Right hindlimb (tissue), 1 donor: ENCODE data around the gene ALDH3A1.

Source experiments
- DNase-seq: peaks from one replicate; pipeline ENCODE4 v3.0.0-alpha.2; 2018

The ALDH3A1 gene

DNA sequence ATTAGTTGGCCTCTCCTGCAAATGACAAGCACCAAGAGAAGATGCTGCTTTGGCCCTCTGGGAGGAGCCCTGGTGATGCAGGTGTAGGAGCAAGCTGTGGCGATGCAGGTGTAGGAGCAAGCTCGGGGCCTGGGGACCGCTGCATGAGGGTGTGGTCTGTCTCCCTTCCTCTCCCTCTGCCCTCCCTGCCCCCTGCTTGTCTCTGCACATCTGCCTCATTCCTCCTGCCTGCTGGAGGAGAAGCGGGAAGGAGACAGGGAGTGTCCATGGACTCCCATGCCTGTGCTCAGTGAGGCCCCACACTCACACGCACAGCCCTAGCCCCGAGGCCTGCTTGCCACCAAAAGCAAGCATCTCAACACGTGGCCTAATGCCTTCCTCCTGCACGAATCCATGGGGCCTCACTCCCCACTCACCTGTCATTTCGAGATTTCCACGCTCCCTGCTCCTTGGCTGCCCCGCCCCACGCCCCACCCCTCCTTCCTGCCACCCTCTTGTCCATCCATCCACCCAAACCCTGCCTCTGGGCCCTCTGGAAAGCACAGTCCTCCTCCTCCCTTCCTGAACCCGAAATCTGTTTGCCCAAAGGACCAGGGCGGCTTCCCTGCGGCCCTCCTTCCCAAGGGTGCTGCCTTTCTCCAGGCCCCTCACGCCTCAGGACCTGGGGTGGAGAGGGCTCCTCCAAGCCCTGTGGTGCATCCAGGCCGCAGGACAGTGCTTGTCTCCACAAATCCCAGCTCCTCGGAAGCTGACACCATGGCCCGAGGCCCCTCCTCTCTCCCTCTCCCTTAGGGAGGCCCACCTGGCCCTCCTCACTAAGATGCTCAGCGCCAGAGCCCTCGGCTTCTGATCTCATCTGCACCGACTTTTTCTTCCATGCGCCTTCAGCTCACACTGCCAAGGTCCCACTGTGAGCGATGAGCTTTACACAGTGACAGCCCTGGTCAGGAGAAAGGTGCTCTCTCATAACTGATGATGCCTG is 11.8 kb upstream of the ALDH3A1 start:
- DNase-seq: no peak

DNA sequence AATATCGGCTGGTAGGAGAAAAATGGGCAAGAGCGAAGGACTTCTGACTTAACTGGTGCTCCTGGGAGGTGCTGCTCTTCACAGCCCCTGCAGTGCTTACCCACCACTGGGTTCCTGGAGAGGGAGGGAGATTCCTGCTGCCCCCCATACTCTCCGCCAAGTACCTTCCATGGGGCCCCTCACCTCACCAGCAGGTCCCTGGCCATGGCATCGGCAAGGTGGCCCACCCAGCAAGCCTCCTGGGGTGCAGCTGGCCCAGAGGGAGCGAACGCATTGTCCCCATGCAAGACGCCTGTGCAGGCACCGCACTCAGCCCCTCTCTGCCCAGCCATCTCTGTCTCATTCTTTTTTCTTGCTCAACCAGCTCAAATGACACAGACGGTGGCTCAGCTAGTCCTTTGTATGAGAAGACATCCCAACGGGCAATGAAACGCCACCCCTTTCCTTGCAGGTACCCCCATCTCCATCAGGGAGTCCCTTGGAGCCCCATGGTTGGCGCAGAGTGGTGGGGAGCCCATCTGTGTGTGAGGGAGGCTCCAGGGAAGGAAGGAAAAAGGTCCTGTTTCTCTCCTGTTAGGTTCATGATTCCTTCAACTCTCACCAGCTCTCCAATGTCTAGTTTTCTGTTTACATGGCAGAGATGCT is 9.6 kb upstream of the ALDH3A1 start:
- no peak for DNase-seq

DNA sequence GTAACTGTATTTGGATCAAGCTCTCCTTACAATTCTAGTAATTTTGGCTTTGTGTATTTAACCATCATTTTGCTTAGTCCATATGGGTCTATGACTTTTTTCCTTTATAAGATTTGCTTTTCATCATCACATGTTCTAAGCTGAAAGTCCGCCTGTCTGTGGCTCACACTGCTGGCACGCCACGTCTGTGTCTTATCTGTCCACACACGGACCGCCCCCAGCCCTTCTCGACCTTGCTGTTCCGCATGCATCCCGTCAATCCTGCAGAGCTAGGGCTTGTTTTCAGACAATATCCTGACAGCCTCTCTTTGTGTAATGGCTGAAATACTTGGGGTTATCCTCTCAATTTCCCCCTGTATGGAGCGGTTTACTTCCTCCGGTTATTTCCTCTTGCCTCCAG is 8.4 kb upstream of the ALDH3A1 start:
- DNase-seq: no peak

DNA sequence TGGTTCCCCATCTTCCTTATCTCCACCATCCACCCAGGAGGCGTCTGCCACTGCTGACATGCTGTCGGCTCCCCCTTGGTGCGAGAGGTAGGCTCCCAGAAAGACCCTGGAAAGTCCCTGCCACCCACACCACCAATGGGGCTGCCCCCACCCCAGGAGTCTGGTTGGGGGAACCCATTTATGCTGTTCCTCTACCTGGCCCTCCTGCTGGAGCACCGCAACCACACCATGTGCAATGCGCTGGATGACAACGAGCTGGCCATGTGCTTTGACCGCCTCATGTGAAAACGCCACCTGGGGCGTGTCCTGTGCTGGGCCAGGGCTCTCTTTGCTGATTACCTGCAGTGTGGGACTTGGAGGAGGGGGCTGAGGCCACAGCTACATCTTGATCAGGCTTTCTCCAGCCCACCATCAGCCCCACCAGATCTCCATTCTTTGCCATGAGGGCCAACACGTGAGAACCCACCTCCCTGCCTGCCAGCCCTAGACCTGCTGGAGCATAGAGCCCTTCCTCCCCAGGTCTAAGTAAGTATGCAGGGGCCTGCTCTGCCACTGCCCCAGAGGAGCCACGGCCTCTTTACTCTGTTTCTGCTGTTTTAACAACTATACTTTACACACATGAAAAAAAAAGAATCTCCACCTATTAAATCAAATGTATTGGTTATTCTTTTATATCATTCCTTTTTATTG is 7.9 kb upstream of the ALDH3A1 start:
- DNase-seq: no peak

DNA sequence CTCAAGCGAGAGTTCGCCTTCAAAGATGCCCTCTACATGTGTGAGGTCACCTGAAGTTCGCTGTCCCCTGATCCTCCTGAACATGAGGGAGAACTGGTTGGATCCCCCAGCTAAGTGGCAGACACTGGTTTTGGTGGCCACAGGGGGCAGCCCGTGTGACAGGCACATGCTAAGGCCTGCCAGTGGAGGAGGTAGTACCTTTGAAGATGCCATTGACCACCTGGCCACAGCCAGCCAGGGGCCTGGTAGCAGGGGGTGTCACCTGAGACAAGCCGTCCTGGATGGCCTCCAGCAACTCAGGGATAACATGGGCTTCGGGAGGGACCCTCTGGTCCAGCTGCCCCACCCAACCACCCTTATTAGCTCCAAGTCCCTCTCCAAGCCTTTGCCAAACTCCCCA is 7.3 kb upstream of the ALDH3A1 start:
- no peak for DNase-seq

DNA sequence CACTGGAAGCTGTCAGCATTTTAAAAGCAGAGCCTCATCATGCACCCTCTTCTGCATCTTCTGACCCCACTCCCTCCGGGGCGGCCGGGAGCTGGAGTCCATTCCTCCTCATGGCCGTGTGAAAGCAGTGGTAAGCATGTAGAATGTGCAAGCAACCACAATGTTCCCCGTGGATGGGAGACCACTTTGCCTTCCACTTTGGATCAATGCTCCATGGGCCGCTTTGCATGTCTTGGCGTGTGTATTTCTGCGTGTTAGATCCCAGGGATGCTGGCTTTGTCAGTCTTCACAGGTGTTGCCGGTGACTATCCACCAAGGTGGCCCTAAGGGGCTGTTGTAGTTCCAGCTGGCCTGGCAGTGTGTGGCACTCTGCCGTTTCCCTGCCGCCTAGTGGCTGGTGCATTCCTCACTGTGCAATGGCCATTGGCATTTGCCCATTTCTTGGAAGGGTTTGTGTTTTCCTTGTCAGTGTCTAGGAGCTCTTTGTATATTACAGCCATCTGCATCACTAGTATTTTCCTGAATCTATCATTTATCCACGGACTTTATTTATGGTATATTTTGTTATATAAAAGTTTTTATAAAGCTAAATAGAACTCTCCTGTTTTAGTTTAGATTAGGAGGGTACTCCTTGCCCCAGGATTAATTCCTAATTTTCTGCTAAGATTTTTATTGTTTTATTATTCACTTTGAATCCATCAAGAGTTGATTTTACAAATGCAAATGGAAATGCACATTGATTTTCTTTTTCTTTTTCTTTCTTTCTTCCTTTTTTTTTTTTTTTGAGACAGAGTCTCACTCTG is 5.8 kb upstream of the ALDH3A1 start:
- no peak for DNase-seq

DNA sequence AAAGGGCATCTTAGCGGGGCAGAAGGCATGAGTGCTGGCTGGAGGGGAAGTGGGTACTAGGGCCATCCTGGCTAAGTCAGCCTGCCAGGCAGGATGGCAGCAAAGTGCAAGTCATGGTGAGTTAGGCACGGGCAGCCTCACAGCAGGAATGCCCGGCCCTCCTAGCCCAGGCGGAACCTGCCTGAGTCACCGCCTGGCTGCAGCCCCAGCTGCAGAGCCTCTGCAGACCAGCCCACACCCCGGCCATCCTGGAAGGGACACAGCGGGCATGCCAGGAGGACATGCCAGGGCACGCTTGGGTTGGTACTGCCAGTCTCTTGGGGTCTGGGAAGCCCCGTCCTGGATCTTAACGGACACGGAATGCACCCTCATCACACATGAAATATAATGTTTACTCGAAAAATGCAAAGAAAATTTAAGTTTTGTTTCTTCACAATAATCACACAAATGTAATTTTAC is 5.0 kb upstream of the ALDH3A1 start:
- peak; percentile 56 for DNase-seq

DNA sequence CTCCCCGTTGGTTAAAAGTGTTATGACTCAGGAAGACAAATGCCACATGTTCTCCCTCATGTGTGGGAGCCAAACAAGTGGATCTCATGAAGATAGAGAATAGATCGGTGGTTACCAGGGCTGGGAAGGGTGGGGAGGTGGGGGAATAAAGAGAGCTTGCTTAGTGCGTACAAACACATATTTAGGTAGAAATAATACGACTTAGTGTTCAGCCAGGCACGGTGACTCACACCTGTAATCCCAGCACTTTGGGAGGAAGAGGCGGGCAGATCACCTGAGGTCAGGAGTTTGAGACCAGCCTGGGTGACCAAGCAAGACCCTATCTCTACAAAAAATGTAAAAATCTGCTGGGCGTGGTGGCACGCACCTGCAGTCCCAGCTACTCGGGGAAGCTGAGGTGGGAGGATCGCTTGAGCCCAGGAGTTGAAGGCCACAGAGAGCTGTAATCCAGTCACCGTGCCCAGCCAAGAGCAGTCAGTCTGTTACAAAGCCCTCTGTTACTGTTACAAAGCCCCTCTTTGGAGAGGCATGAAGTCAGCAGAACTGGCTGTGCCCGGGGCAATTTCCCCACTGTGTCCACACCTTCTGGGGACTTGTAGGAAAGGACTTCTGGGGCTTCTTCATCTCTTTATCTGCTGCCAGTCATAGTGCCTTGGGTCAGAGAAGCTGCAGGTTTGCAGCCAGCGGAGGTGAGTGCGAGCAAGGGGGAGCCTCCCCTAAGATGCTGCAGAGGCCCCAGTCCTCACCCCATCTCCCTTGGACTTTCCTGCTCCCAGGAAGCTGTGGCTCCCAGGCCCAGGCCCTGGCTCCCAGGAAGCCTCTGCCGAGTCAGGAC is 4.3 kb upstream of the ALDH3A1 start:
- DNase-seq: no peak

DNA sequence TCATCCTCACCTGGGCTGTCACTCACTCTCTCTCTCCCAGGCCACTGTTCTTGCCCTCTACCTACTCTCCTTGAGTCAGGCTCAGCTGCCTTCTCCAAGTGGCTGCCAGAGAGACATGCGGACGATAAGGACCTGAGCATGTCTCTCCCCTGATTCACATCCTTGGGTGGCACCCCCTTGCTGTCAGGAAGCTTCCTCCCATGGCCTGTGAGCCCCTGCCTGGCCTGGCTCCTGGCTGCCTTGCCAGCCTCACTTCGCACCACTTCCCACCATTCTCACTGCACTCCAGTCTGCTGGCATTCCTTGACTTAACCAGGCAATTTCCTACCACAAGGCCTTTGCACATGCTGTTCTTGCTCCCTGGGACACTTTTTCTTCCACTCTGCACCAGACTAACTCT is 2.7 kb upstream of the ALDH3A1 start:
- DNase-seq: no peak

DNA sequence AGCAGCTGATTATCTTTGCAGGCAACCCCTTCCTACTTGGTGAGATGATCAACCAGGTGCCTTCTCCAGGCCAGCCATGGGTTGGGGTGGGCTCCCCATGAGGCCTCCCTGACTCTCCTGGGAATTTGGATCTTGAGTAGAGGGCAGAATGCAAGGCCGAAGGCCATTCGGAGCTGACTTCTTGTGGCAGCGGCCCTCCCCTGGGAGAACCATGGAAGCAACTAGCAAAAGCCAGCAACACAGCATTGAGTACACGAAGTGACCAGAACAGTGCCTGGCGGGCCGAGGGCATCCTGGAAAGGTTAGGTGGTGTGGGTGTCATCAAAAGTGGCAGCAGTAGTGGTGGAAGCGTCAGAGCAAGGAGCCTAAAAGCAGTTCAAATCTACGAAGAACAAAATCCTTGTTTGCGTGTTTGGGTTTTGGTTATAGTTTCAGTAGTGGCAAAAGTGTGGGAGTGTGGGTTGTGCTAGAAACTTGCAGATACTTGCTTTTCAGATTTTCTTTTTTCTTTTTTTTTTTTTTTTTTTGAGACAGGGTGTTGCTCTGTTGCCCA is 2.0 kb upstream of the ALDH3A1 start:
- no peak for DNase-seq

DNA sequence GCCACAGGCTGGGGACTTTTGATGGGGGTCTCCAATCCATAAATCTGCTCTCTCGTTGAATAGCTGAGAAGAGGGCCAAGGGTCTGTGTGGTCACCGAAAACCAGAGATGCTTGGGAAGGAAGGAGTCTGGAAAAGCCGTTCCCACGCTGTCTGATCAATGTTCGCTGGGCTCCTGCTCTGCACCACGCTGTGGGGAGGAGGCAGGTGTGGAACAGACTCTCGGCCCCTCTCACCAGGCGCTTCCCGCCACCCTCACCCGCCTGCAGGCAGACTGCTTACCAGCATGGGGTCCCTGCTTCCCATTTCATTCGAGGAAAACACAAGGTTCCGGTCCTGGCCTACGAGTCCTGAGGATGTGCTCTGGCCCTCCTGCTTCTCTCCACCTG is 702 bp upstream of the ALDH3A1 start:
- DNase-seq: no peak

DNA sequence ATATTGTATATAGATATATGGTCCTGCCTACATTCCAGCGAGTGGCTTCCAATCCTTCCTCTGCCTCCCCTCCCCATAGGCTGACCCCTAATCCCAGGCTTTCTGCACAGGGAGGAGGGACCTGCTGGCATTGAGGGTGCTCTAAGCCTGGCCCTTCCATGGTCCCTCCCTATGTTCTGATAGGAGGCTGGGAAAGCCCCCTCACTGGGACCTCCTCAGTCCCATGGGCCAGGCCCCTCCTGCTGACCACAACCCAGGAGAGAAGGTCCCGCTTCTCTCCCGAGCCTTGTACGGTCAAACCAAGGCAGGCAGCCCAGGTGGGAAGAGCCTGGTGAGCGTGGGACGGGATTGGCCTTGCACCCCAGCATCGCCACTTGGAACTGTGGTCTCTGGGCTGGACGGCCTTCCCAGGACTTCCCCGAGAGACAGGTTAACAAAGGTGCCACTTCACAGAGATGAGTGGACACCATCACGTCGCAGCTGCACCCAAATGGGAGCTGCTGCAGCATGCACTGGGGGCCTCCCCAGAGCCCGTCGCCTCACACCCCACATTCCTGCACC is 859 bp downstream of the ALDH3A1 start:
- no peak for DNase-seq

DNA sequence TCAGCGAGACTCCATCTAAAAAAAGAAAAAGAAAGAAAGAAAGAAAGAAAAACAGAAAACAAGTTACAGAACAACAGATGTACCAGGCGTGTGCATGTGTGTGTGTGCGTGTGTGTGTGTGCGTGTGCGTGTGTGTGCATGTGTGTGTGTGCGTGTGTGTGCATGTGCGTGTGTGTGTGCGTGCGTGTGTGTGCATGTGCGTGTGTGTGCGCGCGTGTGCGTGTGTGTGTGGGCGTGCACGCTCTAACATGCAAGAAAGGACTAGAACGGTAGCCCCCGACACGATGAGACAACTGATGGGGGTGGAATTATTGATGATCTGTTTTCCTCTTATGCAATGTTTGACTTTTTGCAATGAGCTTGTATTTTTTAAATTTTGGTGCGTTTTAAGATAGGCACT is 1.6 kb downstream of the ALDH3A1 start:
- DNase-seq: no peak

DNA sequence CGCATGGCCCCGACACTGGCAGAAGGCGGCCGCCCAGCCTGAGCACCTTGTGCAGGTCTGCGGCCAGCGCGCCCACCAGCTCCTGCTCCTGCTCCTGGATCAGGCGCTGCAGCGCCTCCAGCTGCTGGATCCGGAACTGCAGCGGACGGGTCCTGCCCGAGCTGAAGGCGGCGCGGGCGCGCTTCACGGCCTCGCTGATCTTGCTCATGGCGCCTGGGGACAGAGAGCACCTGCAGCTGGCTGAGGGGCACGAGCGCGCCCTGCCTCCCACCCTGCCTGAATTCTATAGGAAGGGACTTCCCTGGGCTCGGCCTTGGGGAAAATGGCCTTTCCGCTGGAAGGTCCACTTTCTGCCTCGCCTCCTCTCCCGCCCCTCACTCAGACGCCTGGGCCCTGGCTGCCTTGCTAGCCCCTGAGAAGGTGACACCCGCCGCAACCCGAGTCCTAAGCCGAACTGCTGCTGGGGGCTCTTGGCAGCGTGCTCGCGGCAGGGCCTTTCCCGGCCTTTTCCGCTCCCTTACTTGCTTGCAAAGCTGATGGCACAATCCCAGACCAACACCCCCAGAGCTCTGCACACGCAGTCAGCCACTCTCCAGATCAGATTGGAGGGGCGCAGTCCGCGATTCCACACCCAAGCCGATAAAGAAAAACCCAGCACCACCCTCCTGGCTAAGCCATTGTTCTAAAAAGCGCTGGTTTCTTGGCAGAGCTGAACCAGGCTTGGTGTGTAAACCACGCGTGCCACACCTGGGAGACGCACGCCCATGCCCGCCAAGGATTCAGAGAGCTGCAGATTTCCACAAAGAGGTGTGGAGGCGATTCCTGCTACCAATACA is 3.0 kb downstream of the ALDH3A1 start:
- DNase-seq: peak; percentile 93

DNA sequence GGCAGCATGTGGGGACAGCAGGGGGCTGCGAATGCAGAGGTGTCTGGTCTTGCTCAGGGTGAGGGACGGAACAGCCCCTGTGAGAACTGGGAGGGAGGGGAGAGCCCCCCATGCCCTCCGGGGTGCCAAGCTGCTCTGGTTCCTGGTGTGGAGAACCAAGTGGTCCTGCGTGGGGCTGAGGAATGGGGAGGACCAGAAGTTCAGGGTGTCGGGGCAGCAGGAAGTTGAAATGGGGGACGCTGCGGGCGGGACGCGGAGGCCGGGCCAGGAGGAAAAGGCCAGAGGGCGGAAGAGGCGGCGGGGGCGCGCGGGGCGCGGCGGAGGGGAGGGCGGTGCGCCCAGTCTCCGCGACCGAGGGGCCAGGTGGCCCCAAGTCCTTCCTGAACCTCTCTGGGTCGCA is 3.6 kb downstream of the ALDH3A1 start:
- DNase-seq: no peak

DNA sequence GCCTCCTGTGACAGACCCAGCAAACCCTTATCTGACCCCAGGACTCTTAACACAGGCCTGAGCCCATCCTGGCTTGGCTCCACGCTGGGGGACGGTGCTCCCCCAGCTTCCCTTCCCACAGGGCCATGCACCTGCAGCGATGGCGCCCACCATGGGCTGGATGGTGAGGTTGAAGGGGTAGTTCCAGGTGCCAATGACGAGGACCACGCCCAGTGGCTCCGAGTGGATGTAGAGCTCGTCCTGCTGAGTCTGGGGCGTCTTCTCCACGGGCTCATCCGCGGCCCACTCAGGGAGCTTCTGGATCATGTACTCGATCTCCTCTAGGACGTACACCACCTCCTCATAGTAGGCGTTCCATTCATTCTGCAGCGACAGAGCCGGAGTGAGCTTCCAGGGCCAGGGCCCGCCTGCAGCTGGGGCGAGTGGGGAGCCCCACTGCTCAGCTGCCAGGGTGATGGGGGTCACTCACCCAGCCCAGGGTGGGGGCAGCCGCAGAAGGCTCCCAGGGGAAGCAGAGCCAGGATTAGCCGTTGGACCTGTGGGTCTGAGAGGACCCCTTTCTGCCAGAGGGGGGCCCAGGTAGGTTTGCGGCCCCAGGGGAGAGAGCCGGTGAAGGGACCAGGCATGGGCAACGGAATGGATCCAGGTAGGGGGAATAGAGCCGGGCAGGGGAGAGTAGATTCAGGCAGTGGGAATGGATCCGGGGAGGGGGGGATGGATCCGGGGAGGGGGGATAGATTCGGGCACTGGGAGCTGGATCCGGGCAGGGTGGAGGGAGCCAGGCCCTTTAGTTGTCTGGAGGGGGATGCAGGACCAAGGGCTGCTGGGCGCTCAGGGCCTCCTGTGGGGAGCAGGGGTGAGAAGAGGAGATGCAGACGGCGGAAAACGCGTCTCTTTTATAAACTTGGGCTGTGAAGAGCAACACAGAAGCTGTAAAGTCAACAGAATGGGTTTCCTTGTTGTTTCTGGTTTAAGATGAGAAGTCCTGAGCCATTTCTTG is 4.7 kb downstream of the ALDH3A1 start:
- no peak for DNase-seq

DNA sequence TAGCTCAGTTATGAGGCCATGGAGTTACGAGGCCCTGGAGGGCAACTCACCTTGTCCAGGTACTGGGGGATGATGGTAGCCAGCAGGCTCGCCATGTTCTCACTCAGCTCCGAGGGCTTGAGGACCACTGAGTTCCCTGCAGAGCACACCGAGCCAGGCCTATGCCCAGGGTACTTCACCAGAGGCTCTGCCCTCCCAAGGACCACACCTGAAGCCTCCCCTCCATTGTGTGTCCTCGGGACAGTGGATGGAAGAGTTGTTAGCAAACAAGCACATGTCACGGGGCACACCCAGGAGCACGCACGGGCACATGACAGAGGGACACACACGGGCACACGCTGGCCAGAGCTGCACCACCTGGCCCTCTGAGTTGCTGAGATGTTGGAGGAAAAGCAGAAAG is 5.6 kb downstream of the ALDH3A1 start:
- no peak for DNase-seq

DNA sequence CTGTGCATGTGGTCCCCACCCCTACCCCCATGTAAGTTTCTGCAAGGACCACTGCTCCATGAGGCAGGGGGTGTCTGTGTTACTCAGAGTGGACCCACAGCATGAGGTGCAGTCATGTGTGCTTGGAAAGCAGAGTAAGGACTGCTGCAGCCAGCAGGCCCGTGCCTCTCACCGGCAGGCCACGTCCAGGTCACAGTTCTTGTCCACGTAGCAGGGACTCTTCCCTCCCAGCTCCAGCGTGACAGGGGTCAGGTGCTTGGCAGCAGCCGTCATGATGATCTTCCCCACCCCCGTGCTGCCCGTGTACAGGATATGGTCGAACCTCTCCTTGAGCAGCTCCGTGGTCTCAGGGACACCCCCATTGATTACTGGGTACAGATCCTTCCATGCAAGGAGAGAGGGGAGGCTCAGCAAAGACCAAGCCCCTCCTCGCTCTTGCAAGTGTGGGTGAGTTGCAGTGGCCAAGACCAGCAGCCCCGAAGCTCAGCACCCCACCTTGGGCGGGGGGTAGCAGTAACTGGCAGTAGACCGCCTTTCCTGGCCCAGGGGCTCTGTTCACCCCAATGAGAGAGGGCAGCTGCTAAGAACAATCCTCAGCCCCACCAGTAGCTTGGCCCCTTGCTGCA is 6.2 kb downstream of the ALDH3A1 start:
- no peak for DNase-seq
